GM12892 (cell line): ENCODE data around the gene PFKM.

Experiments
- POLR2A ChIP-seq: IDR thresholded peaks from 2 replicates; pipeline ENCODE4 v1.6.1; 2011; ENCODE audit warnings: low read depth, low read length, control low read depth
- TAF1 ChIP-seq: IDR thresholded peaks from 2 replicates; pipeline ENCODE4 v1.6.1; 2011; ENCODE audit warnings: low read depth, mild to moderate bottlenecking, control low read depth, low read length, borderline replicate concordance

GRCh38 chr12:48175613-48176416 lies 56.7 kb downstream of the PFKM start:
- TF ChIP-seq POLR2A: no peak
- no peak for TF ChIP-seq TAF1
